Transverse colon (tissue), 4 donors: ENCODE data around the gene FOXJ3. TPM values are rescaled to one million over a fixed set of nuclear protein-coding genes. Genes with fewer than 3 reads are reported as not detected.

Source experiments
- DNase-seq: peaks from one replicate; pipeline ENCODE4 v3.0.0-alpha.2; 2019
- H3K27ac ChIP-seq, 4 donors: fragments of 200-600 bp; sonication (generic); 2 replicates each; pipeline ENCODE4 v1.5.1; 2016 to 2018; ENCODE audit warnings: inconsistent platforms in 4 of 4
- H3K27me3 ChIP-seq: fragments of 200-600 bp; sonication (generic); 2 replicates; pipeline ENCODE4 v1.5.1; 2017; ENCODE audit warnings: inconsistent platforms
- H3K36me3 ChIP-seq, 4 donors: fragments of 200-600 bp; sonication (generic); 2 replicates each; pipeline ENCODE4 v1.5.1; 2017 to 2019; ENCODE audit warnings: inconsistent platforms in 4 of 4
- H3K4me1 ChIP-seq, 4 donors: fragments of 200-600 bp; sonication (generic); 2 replicates each; pipeline ENCODE4 v1.5.1; 2017 to 2020; ENCODE audit warnings: inconsistent platforms in 4 of 4
- H3K4me3 ChIP-seq, 4 donors: fragments of 200-600 bp; sonication (generic); 1 replicate in 1 of 4; 2 replicates in 3 of 4; pipeline versions ENCODE4 v1.5.1 to v1.6.1; 2017 to 2019; ENCODE audit warnings: inconsistent platforms in 4 of 4
- H3K9me3 ChIP-seq, 2 donors: fragments of 200-600 bp; sonication (generic); 2 replicates each; pipeline ENCODE4 v1.5.1; 2017 to 2019; ENCODE audit warnings: inconsistent platforms in 2 of 2
- CTCF ChIP-seq, 5 experiments: fragments of 200-600 bp in 3 of 5; fragments of 450-650 bp in 2 of 5; sonication (generic) in 3 of 5; IDR thresholded peaks; 1 replicate in 2 of 5; 2 replicates in 3 of 5; pipeline ENCODE4 v1.5.1; 2016 to 2017; ENCODE audit warnings: antibody characterized with exemption in 5 of 5, inconsistent platforms in 3 of 5, mild to moderate bottlenecking in 2 of 5, moderate library complexity in 1 of 5
- EP300 ChIP-seq: sonication (generic); formaldehyde crosslinking; IDR thresholded peaks from one replicate; pipeline ENCODE4 v1.6.1; 2017; ENCODE audit warnings: antibody characterized with exemption, low read depth
- POLR2A ChIP-seq: fragments of 450-650 bp; IDR thresholded peaks from one replicate; pipeline ENCODE4 v1.6.1; 2016; ENCODE audit warnings: antibody characterized with exemption, mild to moderate bottlenecking, moderate library complexity
- POLR2AphosphoS5 ChIP-seq, 3 donors: sonication (generic); formaldehyde crosslinking; IDR thresholded peaks; one replicate each; pipeline ENCODE4 v1.6.1; 2016; ENCODE audit warnings: antibody characterized with exemption in 3 of 3
- WGBS, 2 donors: methylation state at CpG; one replicate each; pipeline ENCODE4 v1.1.5; 2018; ENCODE audit warnings: low coverage in 1 of 2; 5-methylcytosine and 5-hydroxymethylcytosine counted together
- in situ Hi-C, 4 donors: fragments of 200-750 bp; cut with MboI; loops; one replicate each; pipeline versions ENCODE4 v1.15.0 to v1.15.1; 2017; ENCODE audit warnings: low sequenced_read_pairs in 3 of 4, low pct_ligation_motif_present in 1 of 4, low pct_unique_long_range_greater_than_20kb in 1 of 4
- intact Hi-C: fragments of 100-400 bp; cut with DNase I; formaldehyde crosslinking; loops from one replicate; pipeline ENCODE4 v1.15.1; 2023; ENCODE audit warnings: low total_unique reads
- total RNA-seq, 4 donors: library from RNA; depleted of rRNA; stranded (reverse); fragments of >200 nt; gene quantifications; one replicate each; pipeline ENCODE4 v1.1.0, GENCODE V29; 2016

FOXJ3 gene
- total RNA-seq, 4 donors from 2014 or later: 18.5 to 62.1 (median 38.6) TPM

GRCh38 chr1:42221952-42222606 lies 113.0 kb downstream of the FOXJ3 start:
- H3K36me3 ChIP-seq: no peaks in the 10 kb centered on the region
- intact Hi-C loops (no loop called here), in situ Hi-C loops (no loop called here)
- H3K27ac ChIP-seq: no peak overlapping the region
- WGBS, 2 donors: 90 to 96% methylated on average over 2 of the region's 2 CpGs
- no peak for TF ChIP-seq POLR2A
- TF ChIP-seq CTCF (IDR thresholded peaks at IDR 0.05): no peak
- TF ChIP-seq POLR2AphosphoS5 (IDR thresholded peaks at IDR 0.05): no peak
- no peak for TF ChIP-seq EP300
- H3K9me3 ChIP-seq: no peaks in the 10 kb centered on the region
- no peaks in the 10 kb centered on the region for H3K27me3 ChIP-seq
- H3K4me3 ChIP-seq: no peak overlapping the region
- DNase-seq: no peak
- H3K4me1 ChIP-seq: peaks cover 0 to 4% (median 0%) of the 10 kb centered on the region in 4 donors

GRCh38 chr1:42221456-42221855 lies 113.6 kb downstream of the FOXJ3 start:
- 97% methylated on average over 2 of the region's 2 CpGs; no CpG with 5 or more reads in 1 of the 2 donors for WGBS, 2 donors
- intact Hi-C loops: no loop called here
- no peak overlapping the region for H3K4me3 ChIP-seq
- H3K27ac ChIP-seq: no peak overlapping the region
- DNase-seq: no peak
- in situ Hi-C loops: no loop called here
- no peaks in the 10 kb centered on the region for H3K27me3 ChIP-seq
- H3K36me3 ChIP-seq: no peaks in the 10 kb centered on the region
- TF ChIP-seq CTCF (IDR thresholded peaks at IDR 0.05) (no peak), POLR2A (no peak)
- H3K4me1 ChIP-seq: peaks cover 0 to 4% (median 0%) of the 10 kb centered on the region in 4 donors
- no peaks in the 10 kb centered on the region for H3K9me3 ChIP-seq

- intact Hi-C loops: no loop called here
- Histone ChIP-seq H3K27me3 (no peaks in the 10 kb centered on the region), H3K4me1 (peaks cover 0 to 10% (median 4%) of the 10 kb centered on the region in 4 donors), H3K9me3 (no peaks in the 10 kb centered on the region), H3K27ac (no peak overlapping the region), H3K4me3 (no peak overlapping the region), H3K36me3 (no peaks in the 10 kb centered on the region)
- TF ChIP-seq CTCF (IDR thresholded peaks at IDR 0.05) (no peak), POLR2A (no peak)
- in situ Hi-C loops: no loop called here
- WGBS, 2 donors: 60 to 90% methylated on average over 1 of the region's 1 CpG
- DNase-seq: no peak
These were observed 115.4 kb downstream of the FOXJ3 start for GRCh38 chr1:42219627-42220026.

DNA sequence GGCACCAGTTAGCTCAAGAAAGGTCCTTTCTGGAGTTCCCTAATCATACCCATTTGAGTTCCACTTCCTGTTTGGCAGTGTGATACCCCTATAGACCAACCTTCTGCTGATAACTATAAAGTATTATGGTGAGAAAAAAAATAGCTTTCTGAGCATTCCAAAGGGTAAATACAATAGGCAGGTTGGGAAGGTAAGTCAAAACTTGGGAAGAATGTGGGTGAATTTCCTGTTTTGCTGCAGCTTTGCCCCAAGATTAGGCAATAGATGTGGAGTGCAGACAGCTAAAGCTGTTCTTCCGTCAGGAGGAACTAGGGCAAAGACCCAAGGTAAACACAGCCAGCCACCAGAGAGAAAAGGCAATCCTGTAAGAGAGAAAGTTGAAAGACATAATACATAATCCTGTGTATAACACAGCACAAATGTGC lies 120.6 kb downstream of the FOXJ3 start:
- WGBS, 2 donors: 0 to 32% methylated on average over 1 of the region's 1 CpG
- H3K4me3 ChIP-seq: peak overlapping the region in 1 of 4 donors; percentile 13
- H3K27me3 ChIP-seq: no peaks in the 10 kb centered on the region
- H3K4me1 ChIP-seq: peaks cover 0 to 25% (median 15%) of the 10 kb centered on the region in 4 donors
- peak overlapping the region; percentile 40 to 66 (median 52) for H3K27ac ChIP-seq
- H3K9me3 ChIP-seq: no peaks in the 10 kb centered on the region
- intact Hi-C loops (no loop called here), in situ Hi-C loops (no loop called here)
- no peaks in the 10 kb centered on the region for H3K36me3 ChIP-seq
- peak; percentile 47 for DNase-seq
- TF ChIP-seq EP300 (no peak), POLR2A (no peak), POLR2AphosphoS5 (IDR thresholded peaks at IDR 0.05) (peak in 1 of 3 donors; percentile 10), CTCF (IDR thresholded peaks at IDR 0.05) (no peak)
